Activated CD4-positive, alpha-beta T cell treated with anti-CD3 and anti-CD28 coated beads, Interleukin-2, amount 50 U/mL, for 24 hours (primary cell): ENCODE measurements around the gene RAB26.

Source experiments
- DNase-seq, 2 donors: peaks; one replicate each; pipeline ENCODE4 v3.0.0-alpha.2; 2020; ENCODE audit warnings: low read depth in 1 of 2, low spot score in 1 of 2

The RAB26 gene

GRCh38 chr16:2142942-2143877 lies 5.2 kb upstream of the RAB26 start:
- no peak for DNase-seq

DNA sequence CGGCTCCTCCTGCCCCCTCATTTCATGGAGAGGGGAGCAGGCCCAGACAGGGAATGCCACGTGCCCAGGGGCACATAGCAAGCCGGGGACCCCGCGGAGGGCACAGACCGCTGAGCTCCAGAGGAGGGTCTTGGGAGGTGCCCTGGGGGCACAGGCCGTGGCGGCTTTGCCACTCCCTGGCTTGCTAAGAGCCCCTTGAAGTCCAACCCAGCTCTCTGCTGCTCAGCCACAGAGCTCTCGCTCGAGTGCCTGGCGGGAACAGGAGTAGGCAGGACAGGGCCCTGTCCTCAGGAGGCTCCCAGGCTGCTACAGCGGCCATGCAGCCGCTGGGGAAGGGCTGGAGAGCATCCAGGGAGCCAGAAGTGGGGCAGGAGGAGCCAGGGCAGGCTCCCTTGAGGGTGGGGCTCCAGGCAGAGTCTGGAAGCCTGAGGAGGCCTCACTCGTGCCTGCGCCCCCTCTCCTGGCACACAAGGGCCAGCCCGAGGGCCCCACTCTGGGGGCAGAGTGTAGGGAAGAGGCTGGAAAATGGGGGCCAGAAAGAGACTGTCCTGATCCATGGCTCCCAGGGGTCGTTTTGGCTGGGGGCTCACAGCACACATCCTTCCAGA lies 4.4 kb upstream of the RAB26 start:
- no peak for DNase-seq

GRCh38 chr16:2145843-2146242 lies 2.6 kb upstream of the RAB26 start:
- no peak for DNase-seq

DNA sequence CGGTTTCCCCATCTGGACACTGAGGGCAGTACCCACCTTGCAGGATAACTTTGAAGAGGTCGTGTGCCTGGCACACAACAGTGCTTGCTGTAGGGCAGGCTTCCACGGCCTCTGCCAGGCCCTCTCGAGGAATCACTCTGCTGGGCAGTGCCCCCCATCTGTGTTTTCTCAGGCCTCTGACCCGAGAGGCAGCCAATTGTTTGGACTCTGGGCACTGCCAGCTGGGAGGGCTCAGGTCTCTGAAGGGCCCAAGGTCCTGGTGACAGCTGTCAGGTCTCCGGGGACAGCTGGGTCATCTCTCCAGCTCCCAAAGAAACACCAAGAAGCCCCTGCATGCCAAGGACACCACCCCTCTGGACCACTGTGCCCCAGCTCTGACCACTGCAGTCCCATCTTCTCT lies 1.0 kb upstream of the RAB26 start:
- DNase-seq, result no peak

GRCh38 chr16:2148714-2149629 lies 547 bp downstream of the RAB26 start:
- peak in 1 of 2 donors; percentile 11 for DNase-seq

GRCh38 chr16:2149630-2150417 lies 1.4 kb downstream of the RAB26 start:
- DNase-seq, result peak in 1 of 2 donors; percentile 26

- peak in 1 of 2 donors; percentile 28 for DNase-seq
These were observed 2.2 kb downstream of the RAB26 start for GRCh38 chr16:2150418-2151187.

GRCh38 chr16:2151188-2152091 lies 3.0 kb downstream of the RAB26 start:
- DNase-seq, result peak; percentile 11 to 26

DNA sequence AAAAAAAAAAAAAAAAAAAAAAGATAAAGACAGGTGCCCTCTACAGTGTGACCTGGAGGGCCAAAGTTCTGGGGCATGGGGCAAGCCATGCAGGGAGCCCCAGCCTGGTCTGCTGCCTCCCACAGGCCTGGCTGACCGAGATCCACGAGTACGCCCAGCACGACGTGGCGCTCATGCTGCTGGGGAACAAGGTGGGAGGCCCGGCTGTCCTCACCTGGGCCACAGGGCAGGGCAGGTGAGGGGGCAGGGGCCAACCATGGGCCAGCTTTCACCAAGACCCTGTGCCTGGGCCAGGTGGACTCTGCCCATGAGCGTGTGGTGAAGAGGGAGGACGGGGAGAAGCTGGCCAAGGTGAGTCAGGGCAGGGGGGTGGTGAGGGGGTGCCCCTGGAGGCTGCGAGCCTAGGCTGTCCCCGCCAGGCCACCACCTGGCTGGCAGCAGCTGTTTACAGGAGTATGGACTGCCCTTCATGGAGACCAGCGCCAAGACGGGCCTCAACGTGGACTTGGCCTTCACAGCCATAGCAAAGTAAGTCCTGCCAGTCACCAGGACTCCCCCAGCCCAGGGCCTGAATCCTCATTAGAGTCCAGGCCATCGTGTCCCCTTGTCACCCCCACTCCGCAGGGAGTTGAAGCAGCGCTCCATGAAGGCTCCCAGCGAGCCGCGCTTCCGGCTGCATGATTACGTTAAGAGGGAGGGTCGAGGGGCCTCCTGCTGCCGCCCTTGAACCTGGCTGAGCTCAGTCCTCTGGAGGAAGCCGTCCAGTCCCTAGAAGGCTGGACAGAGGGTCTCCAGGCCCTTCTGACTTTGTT lies 4.5 kb downstream of the RAB26 start:
- peak; percentile 31 to 36 for DNase-seq

- no peak for DNase-seq
These were observed 6.2 kb downstream of the RAB26 start for GRCh38 chr16:2154533-2155090.

DNA sequence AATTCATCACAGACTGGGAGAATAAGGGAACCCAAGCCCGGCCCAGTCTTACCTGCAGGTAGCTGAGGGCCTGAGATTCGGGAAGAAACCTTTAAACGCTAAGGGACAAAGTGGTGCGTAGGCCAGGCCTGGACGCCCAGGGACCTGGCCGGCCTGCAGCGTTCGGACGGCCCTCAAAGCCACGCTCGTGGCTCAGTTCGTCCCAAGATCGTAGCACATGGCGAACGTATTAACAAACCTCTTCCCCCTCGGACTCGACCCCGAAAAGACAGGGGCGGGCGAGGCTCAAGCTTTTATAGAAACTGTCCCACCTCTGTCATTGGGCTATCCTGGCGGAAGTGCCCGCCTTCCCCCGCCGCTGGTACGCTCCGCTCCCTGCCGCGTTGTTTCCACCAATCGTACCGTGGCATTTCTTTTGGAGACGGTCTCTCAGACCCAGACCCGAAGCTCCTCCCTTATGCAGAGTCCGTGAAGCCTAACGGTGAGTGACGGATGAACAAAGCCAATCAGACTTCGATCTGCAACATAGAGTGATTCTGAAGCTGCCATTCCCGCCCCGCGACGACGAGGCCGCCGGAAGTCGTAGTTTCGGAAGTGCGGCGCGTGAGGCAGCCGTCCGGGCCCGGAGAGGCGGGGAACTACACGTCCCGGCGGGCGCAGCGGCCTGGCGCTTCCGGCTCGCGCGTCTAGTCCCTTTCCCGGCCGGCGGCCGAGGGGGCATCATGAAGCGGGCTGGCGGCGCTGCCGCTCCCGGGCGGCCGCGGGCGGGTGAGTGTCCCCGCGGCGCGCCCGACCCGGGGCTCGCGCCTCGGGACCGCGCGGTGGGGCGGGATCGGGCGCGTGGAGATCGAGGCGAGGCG lies 6.9 kb downstream of the RAB26 start, which contains the start of gene TRAF7:
Gene TRAF7 (plus strand): TSS at position 692 of the 860 bp plus-strand sequence. CDS start 8,139 bp downstream, outside the sequence.
- DNase-seq, result peak; percentile 91 to 99

DNA sequence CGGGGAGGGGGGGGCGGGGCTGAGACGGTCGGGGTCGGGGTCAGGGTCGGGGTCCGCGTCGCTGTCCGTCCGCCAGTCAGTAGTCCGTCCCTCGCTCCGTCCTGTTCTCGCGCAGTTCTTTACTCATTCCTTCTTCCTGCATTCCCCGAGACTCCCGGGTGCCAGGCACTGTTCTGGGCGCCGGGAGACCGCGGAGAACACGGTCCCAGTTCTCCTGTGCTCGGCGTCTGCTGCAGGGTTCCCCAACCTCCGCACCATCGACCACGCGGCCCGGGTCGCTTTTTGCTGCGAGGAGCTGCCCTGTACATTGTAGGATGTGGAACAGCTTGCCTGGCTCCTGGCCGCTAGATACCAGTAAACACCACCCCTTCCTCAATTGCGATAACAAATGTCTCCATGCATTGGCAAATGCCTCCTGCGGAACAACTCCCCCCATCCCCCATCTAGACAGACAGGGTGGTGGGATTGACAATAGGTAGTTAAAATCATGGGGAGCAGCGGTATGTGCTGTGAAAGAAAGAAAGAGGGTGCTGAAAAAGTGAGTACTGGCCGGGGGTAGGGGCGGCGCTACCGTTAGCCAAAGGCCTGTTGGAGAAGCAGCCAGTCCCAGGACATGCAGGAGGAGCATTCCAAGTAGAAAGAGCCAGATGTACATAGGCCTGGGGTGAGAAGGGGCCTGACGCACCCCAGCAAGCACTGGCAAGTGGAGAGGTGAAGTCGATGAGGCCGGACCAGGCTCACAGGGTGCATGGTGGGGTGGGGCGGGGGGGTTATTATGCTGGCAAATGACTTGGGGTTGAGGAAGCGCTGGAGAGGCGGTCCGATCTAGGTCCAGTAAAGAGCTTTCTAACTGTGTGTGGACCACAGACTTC lies 7.8 kb downstream of the RAB26 start:
- no peak for DNase-seq

- no peak for DNase-seq
These were observed 8.4 kb downstream of the RAB26 start for GRCh38 chr16:2156849-2157224.

- DNase-seq, result no peak
These were observed 9.2 kb downstream of the RAB26 start for GRCh38 chr16:2157480-2158261.

DNA sequence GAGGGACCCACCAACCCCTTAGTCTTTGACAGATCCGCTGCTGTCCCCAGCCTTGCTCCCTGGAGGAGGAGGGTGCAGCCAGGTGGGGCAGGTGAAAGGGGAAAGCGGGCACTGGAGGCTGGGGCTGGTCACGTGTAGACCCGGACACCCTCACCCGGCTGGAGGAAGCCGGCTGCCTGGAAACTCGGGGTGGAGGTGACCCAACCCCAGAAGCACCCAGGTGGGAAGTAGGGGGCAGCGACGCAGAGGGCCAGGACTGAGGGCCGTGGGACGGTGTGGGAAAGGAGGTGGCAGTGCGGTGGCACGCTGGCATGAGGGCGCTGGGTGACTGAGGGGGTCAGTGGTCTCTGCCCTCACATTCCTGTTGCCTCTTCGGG lies 9.8 kb downstream of the RAB26 start:
- no peak for DNase-seq
